SJSA1 (cell line): ENCODE results near the gene KLK13. TPM values are rescaled to one million over a fixed set of nuclear protein-coding genes. Genes with fewer than 3 reads are reported as not detected.

Experiments
- DNase-seq, 2 experiments: peaks; one replicate each; pipeline ENCODE4 v3.0.0-alpha.2; 2015 to 2020; ENCODE audit warnings: low spot score in 2 of 2, low read depth in 1 of 2
- H3K27ac ChIP-seq: fragments of 250-450 bp; sonication (Bioruptor Pico); 2 replicates; pipeline ENCODE4 v1.5.1; 2020; ENCODE audit warnings: mild to moderate bottlenecking, moderate library complexity
- H3K27me3 ChIP-seq: fragments of 250-450 bp; sonication (Bioruptor Pico); replicated peaks from 2 replicates; pipeline ENCODE4 v1.5.1; 2020; ENCODE audit warnings: mild to moderate bottlenecking, moderate library complexity
- H3K36me3 ChIP-seq: fragments of 250-450 bp; sonication (Bioruptor Pico); 2 replicates; pipeline ENCODE4 v1.5.1; 2020; ENCODE audit warnings: mild to moderate bottlenecking
- H3K4me1 ChIP-seq: fragments of 250-450 bp; sonication (Bioruptor Pico); replicated peaks from 2 replicates; pipeline ENCODE4 v1.6.1; 2021; ENCODE audit warnings: mild to moderate bottlenecking
- H3K4me3 ChIP-seq: fragments of 250-450 bp; sonication (Bioruptor Pico); 2 replicates; pipeline ENCODE4 v1.5.1; 2020; ENCODE audit warnings: mild to moderate bottlenecking
- H3K9me3 ChIP-seq: fragments of 250-450 bp; sonication (Bioruptor Pico); replicated peaks from 2 replicates; pipeline ENCODE4 v1.5.1; 2020; ENCODE audit warnings: mild to moderate bottlenecking
- total RNA-seq: library from RNA; depleted of rRNA; stranded (reverse); fragments of >200 nt; shearing (Covaris generic); gene quantifications from 2 replicates; pipeline ENCODE4 v1.2.3, GENCODE V29; 2014

KLK13 gene
- total RNA-seq, 1 experiment from 2014 or later, result not detected

- H3K36me3 ChIP-seq, result no peaks in the 10 kb centered on the region
- H3K4me1 ChIP-seq, result no peaks in the 10 kb centered on the region
- DNase-seq, result no peak
- H3K4me3 ChIP-seq, result no peak overlapping the region
- no peak overlapping the region for H3K27ac ChIP-seq
- H3K27me3 ChIP-seq, result peaks cover 3% of the 10 kb centered on the region; the same call in 1 of the 2 replicates
- H3K9me3 ChIP-seq, result no peaks in the 10 kb centered on the region
These were observed 19.6 kb upstream of the KLK13 start for GRCh38 chr19:51084505-51084904.

GRCh38 chr19:51083783-51084182, 18.9 kb upstream of the KLK13 start:
- no peaks in the 10 kb centered on the region for H3K36me3 ChIP-seq
- H3K4me3 ChIP-seq, result no peak overlapping the region
- H3K9me3 ChIP-seq, result no peaks in the 10 kb centered on the region
- no peak overlapping the region for H3K27ac ChIP-seq
- no peaks in the 10 kb centered on the region for H3K4me1 ChIP-seq
- H3K27me3 ChIP-seq, result peaks cover 3% of the 10 kb centered on the region; the same call in 1 of the 2 replicates
- no peak for DNase-seq

- no peaks in the 10 kb centered on the region for H3K9me3 ChIP-seq
- H3K4me1 ChIP-seq, result no peaks in the 10 kb centered on the region
- DNase-seq, result no peak
These were observed 18.3 kb upstream of the KLK13 start for GRCh38 chr19:51083181-51083580.

GRCh38 chr19:51082611-51083010, 17.7 kb upstream of the KLK13 start, which contains the start of gene KLK14:
TSS of gene KLK14 (minus strand) at chr19:51082887. CDS start at chr19:51082614, 273 bp downstream.
- H3K9me3 ChIP-seq, result no peaks in the 10 kb centered on the region
- no peak for DNase-seq
- H3K27ac ChIP-seq, result no peak within 1 kb of the TSS
- H3K36me3 ChIP-seq, result no peaks in the 10 kb centered on the region
- no peak within 1 kb of the TSS for H3K4me3 ChIP-seq
- no peaks in the 10 kb centered on the region for H3K4me1 ChIP-seq
- peaks cover 3% of the 10 kb centered on the region; the same call in 1 of the 2 replicates for H3K27me3 ChIP-seq

More at GRCh38 chr19:51083181-51083580, 18.3 kb upstream of the KLK13 start:
- H3K27ac ChIP-seq, result no peak overlapping the region
- no peak overlapping the region for H3K4me3 ChIP-seq
- peaks cover 3% of the 10 kb centered on the region; the same call in 1 of the 2 replicates for H3K27me3 ChIP-seq
- no peaks in the 10 kb centered on the region for H3K36me3 ChIP-seq

GRCh38 chr19:51081476-51081875, 16.6 kb upstream of the KLK13 start:
- Histone ChIP-seq H3K4me3 (no peak overlapping the region), H3K36me3 (no peaks in the 10 kb centered on the region), H3K4me1 (no peaks in the 10 kb centered on the region), H3K9me3 (no peaks in the 10 kb centered on the region), H3K27ac (no peak overlapping the region), H3K27me3 (peaks cover 3% of the 10 kb centered on the region; the same call in 1 of the 2 replicates)
- DNase-seq, result no peak

GRCh38 chr19:51079481-51080110, 14.7 kb upstream of the KLK13 start:
- H3K27ac ChIP-seq, result no peak overlapping the region
- H3K36me3 ChIP-seq, result no peaks in the 10 kb centered on the region
- peaks cover 3% of the 10 kb centered on the region; the same call in 1 of the 2 replicates for H3K27me3 ChIP-seq
- no peak for DNase-seq
- no peaks in the 10 kb centered on the region for H3K4me1 ChIP-seq
- no peaks in the 10 kb centered on the region for H3K9me3 ChIP-seq
- no peak overlapping the region for H3K4me3 ChIP-seq

- H3K27me3 ChIP-seq, result peaks cover 3% of the 10 kb centered on the region; the same call in 1 of the 2 replicates
- no peak overlapping the region for H3K4me3 ChIP-seq
- H3K9me3 ChIP-seq, result no peaks in the 10 kb centered on the region
- no peak for DNase-seq
- no peaks in the 10 kb centered on the region for H3K4me1 ChIP-seq
- no peak overlapping the region for H3K27ac ChIP-seq
- no peaks in the 10 kb centered on the region for H3K36me3 ChIP-seq
These were observed 13.8 kb upstream of the KLK13 start for GRCh38 chr19:51078731-51079130.

GRCh38 chr19:51078104-51078503, 13.2 kb upstream of the KLK13 start:
- H3K4me1 ChIP-seq, result no peaks in the 10 kb centered on the region
- no peaks in the 10 kb centered on the region for H3K9me3 ChIP-seq
- no peaks in the 10 kb centered on the region for H3K36me3 ChIP-seq
- no peak for DNase-seq
- H3K4me3 ChIP-seq, result no peak overlapping the region
- no peak overlapping the region for H3K27ac ChIP-seq
- H3K27me3 ChIP-seq, result no peaks in the 10 kb centered on the region; the same call in 1 of the 2 replicates

- H3K4me1 ChIP-seq, result no peaks in the 10 kb centered on the region
- no peak overlapping the region for H3K4me3 ChIP-seq
- H3K9me3 ChIP-seq, result no peaks in the 10 kb centered on the region
- no peak overlapping the region for H3K27ac ChIP-seq
- no peaks in the 10 kb centered on the region; the same call in 1 of the 2 replicates for H3K27me3 ChIP-seq
- no peaks in the 10 kb centered on the region for H3K36me3 ChIP-seq
- no peak for DNase-seq
These were observed 11.8 kb upstream of the KLK13 start for GRCh38 chr19:51076631-51077213.

GRCh38 chr19:51075998-51076397, 11.1 kb upstream of the KLK13 start:
- no peaks in the 10 kb centered on the region for H3K9me3 ChIP-seq
- no peaks in the 10 kb centered on the region for H3K36me3 ChIP-seq
- no peak for DNase-seq
- H3K4me1 ChIP-seq, result no peaks in the 10 kb centered on the region
- no peak overlapping the region for H3K27ac ChIP-seq
- H3K4me3 ChIP-seq, result no peak overlapping the region
- H3K27me3 ChIP-seq, result no peaks in the 10 kb centered on the region; the same call in 1 of the 2 replicates

- H3K36me3 ChIP-seq, result no peaks in the 10 kb centered on the region
- no peaks in the 10 kb centered on the region for H3K9me3 ChIP-seq
- no peaks in the 10 kb centered on the region for H3K4me1 ChIP-seq
- no peak for DNase-seq
- no peak overlapping the region for H3K27ac ChIP-seq
- no peak overlapping the region for H3K4me3 ChIP-seq
- peaks cover 6% of the 10 kb centered on the region for H3K27me3 ChIP-seq
These were observed 6.2 kb upstream of the KLK13 start for GRCh38 chr19:51071095-51071405.

- H3K4me1 ChIP-seq, result no peaks in the 10 kb centered on the region
- no peak overlapping the region for H3K4me3 ChIP-seq
- no peak overlapping the region for H3K27ac ChIP-seq
- peaks cover 6% of the 10 kb centered on the region for H3K27me3 ChIP-seq
- DNase-seq, result no peak
- H3K9me3 ChIP-seq, result no peaks in the 10 kb centered on the region
- H3K36me3 ChIP-seq, result no peaks in the 10 kb centered on the region
These were observed 5.6 kb upstream of the KLK13 start for GRCh38 chr19:51070334-51071094.

GRCh38 chr19:51066393-51067186, 1.7 kb upstream of the KLK13 start:
- Histone ChIP-seq H3K4me1 (no peaks in the 10 kb centered on the region), H3K36me3 (no peaks in the 10 kb centered on the region), H3K27me3 (peaks cover 6% of the 10 kb centered on the region), H3K27ac (no peak overlapping the region), H3K9me3 (no peaks in the 10 kb centered on the region), H3K4me3 (no peak overlapping the region)
- no peak for DNase-seq
